ENCODE results near the gene VAPA.

DNA sequence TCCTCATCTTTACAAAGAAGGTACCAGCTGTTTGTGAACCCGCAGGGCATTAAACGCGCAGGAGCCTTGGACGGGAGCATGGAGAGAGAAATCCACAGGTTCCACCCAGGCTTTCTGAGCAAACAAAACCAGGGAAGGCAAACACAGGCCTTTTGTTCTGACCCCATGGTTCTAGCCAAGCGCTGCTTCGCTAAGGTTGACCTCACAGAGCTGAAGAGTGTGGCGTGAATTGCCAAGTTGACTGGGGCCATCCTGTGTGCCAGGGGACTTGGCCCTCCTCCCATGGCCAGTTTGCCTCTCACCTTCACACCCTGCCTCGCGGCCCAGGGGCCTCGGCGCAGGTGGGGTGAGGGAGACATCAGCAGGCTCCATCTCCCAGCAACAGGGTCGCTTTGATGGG lies 74.1 kb downstream of the VAPA start:
- TF ChIP-seq ESRRA (IDR thresholded peaks at IDR 0.05; ENCODE audit: borderline replicate concordance, low read depth) = no peak
- TF ChIP-seq, protein P1, sequence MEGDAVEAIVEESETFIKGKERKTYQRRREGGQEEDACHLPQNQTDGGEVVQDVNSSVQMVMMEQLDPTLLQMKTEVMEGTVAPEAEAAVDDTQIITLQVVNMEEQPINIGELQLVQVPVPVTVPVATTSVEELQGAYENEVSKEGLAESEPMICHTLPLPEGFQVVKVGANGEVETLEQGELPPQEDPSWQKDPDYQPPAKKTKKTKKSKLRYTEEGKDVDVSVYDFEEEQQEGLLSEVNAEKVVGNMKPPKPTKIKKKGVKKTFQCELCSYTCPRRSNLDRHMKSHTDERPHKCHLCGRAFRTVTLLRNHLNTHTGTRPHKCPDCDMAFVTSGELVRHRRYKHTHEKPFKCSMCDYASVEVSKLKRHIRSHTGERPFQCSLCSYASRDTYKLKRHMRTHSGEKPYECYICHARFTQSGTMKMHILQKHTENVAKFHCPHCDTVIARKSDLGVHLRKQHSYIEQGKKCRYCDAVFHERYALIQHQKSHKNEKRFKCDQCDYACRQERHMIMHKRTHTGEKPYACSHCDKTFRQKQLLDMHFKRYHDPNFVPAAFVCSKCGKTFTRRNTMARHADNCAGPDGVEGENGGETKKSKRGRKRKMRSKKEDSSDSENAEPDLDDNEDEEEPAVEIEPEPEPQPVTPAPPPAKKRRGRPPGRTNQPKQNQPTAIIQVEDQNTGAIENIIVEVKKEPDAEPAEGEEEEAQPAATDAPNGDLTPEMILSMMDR (IDR thresholded peaks at IDR 0.05 in 2 of 3, conservative IDR thresholded peaks at IDR 0.05 in 1 of 3; ENCODE audit: insufficient read depth in 2 of 3, low read depth in 1 of 3, low read length in 3 of 3) = no peak
- no peak for TF ChIP-seq FOXK1 (CRISPR knock-in tag; IDR thresholded peaks at IDR 0.05; ENCODE audit: borderline replicate concordance)
- no peak for TF ChIP-seq CHD2 (IDR thresholded peaks at IDR 0.05; ENCODE audit: low read depth, low read length)
- TF ChIP-seq YBX1 (IDR thresholded peaks at IDR 0.05) = no peak
- no peak for TF ChIP-seq ZBTB7A (IDR thresholded peaks at IDR 0.05; ENCODE audit: borderline replicate concordance, control insufficient read depth, low read depth, low read length)
- no peak for TF ChIP-seq MBD2 (IDR thresholded peaks at IDR 0.05; ENCODE audit: borderline replicate concordance, low read depth)
- TF ChIP-seq ZNF830 (CRISPR knock-in tag; IDR thresholded peaks at IDR 0.05) = no peak
- TF ChIP-seq, protein P2, sequence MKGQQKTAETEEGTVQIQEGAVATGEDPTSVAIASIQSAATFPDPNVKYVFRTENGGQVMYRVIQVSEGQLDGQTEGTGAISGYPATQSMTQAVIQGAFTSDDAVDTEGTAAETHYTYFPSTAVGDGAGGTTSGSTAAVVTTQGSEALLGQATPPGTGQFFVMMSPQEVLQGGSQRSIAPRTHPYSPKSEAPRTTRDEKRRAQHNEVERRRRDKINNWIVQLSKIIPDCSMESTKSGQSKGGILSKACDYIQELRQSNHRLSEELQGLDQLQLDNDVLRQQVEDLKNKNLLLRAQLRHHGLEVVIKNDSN (CRISPR knock-in tag; IDR thresholded peaks at IDR 0.05) = no peak
- TF ChIP-seq, protein P3, sequence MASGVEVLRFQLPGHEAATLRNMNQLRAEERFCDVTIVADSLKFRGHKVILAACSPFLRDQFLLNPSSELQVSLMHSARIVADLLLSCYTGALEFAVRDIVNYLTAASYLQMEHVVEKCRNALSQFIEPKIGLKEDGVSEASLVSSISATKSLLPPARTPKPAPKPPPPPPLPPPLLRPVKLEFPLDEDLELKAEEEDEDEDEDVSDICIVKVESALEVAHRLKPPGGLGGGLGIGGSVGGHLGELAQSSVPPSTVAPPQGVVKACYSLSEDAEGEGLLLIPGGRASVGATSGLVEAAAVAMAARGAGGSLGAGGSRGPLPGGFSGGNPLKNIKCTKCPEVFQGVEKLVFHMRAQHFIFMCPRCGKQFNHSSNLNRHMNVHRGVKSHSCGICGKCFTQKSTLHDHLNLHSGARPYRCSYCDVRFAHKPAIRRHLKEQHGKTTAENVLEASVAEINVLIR (CRISPR knock-in tag; IDR thresholded peaks at IDR 0.05) = no peak
